GM18511 (cell line): ENCODE data around the gene GALNT11.
A peak's percentile ranks its signal among the peaks of the same experiment; 100 is the strongest.

Experiments used
- ATAC-seq: cut with Tn5 transposase; IDR thresholded peaks from one replicate; pipeline ENCODE4 v1.9.1; 2021; ENCODE audit warnings: mild to moderate bottlenecking, moderate library complexity; ENCODE audit not compliant: unreplicated experiment

GALNT11 gene

GRCh38 chr7:152144557-152145245 lies 119.2 kb downstream of the GALNT11 start:
- ATAC-seq = no peak

GRCh38 chr7:152145853-152146466 lies 120.5 kb downstream of the GALNT11 start:
- ATAC-seq = no peak

GRCh38 chr7:152148706-152149105 lies 123.2 kb downstream of the GALNT11 start:
- no peak for ATAC-seq

- ATAC-seq = no peak
These were observed 123.9 kb downstream of the GALNT11 start for GRCh38 chr7:152149363-152149762.

DNA sequence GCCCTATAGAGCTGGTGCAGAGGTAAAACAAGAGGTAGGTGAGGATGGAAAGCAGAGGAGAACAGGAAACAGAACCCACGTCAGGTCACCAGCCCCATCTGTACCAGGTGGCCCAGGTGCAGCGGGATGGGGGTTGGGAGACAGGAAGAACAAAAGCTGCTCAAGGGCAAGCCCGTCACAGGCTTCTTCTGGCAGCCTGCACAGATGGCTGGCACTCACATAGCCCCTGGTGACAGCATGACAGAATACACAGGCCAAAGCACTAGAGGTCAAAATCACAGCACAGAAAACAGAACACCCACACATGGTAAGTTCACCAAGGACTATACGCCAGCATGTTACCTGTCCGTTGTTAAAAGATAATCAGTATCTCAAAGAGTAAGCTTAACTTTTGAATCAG lies 126.8 kb downstream of the GALNT11 start:
- ATAC-seq = no peak

DNA sequence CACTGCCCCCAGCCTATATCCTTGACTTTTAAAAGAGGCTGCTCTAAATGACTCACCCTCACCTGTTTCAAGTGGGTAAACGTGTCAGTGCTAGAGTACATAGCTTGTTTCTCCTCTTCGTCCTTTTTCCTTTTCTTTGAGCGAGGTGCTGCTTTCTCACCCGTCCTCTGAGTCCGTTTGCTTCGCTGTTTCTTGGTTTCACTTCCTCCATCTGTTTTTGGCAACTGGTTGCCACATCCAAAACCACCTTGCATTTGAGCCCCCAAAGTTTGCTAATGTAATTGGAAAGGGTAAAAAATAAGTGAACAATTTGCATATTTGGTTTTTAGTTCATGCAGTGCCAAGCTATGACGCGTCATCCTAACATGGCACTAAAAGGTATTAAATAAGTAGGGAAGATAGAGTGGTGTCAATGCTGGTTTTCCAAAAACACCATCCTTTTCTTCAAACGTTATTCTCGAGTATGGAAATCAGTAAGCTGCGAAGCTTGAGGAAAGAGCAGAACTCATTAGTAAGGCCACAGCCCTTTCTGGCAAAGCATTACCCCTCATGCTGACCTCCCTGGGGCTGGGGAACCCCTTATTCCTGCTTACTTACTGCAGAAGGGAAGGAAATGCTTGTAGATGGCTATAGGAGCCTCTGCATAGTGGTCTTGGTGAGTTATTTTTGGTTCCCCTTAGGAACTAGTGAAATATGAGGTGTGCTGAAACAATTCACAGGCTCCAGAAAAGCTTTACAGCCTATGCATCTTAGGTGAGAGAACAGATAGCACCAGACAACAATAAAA lies 133.5 kb downstream of the GALNT11 start:
- ATAC-seq = peak; percentile 93

GRCh38 chr7:152161171-152161570 lies 135.7 kb downstream of the GALNT11 start:
- no peak for ATAC-seq

- ATAC-seq = no peak
These were observed 136.8 kb downstream of the GALNT11 start for GRCh38 chr7:152162287-152162686.
